CD14-positive monocyte (primary cell): ENCODE results near the gene TMEM225. TPM values are rescaled to one million over a fixed set of nuclear protein-coding genes. Genes with fewer than 3 reads are reported as not detected.
"Not testable (repeated sequence)": the region's sequence is repeated elsewhere in the genome, so short reads cannot be mapped to it uniquely, and the experiment has no call there.

Experiments used
- DNase-seq, 3 donors: peaks; one replicate each; pipeline ENCODE4 v3.0.0-alpha.2; 2011 to 2022
- H2AFZ ChIP-seq: 2 replicates; pipeline ENCODE4 v1.6.0; 2012; ENCODE audit warnings: mild to moderate bottlenecking, low read depth, low read length, inconsistent platforms; ENCODE audit not compliant: insufficient read depth, poor library complexity, severe bottlenecking
- H3K27ac ChIP-seq, 2 donors: 1 replicate in 1 of 2; 2 replicates in 1 of 2; pipeline ENCODE4 v1.5.1; 2012 to 2013; ENCODE audit warnings: low read length in 2 of 2, control low read depth in 1 of 2, inconsistent platforms in 1 of 2, low read depth in 1 of 2, mild to moderate bottlenecking in 1 of 2
- H3K27me3 ChIP-seq, 2 donors: one replicate each; pipeline versions ENCODE4 v1.6.0 to v1.6.1; 2011 to 2013; ENCODE audit warnings: low read length in 2 of 2; ENCODE audit not compliant: control insufficient read depth in 2 of 2, insufficient read depth in 2 of 2
- H3K36me3 ChIP-seq, 2 donors: replicated peaks in 1 of 2; 1 replicate in 1 of 2; 2 replicates in 1 of 2; pipeline versions ENCODE4 v1.5.1 to v1.6.1; 2012 to 2013; ENCODE audit warnings: low read length in 2 of 2, control low read depth in 1 of 2, inconsistent platforms in 1 of 2, mild to moderate bottlenecking in 1 of 2; ENCODE audit not compliant: insufficient read depth in 2 of 2, control insufficient read depth in 1 of 2
- H3K4me1 ChIP-seq, 2 donors: 1 replicate in 1 of 2; 2 replicates in 1 of 2; pipeline versions ENCODE4 v1.5.1 to v1.6.1; 2012 to 2013; ENCODE audit warnings: low read length in 2 of 2, control low read depth in 1 of 2, inconsistent platforms in 1 of 2, mild to moderate bottlenecking in 1 of 2, moderate library complexity in 1 of 2; ENCODE audit not compliant: insufficient read depth in 2 of 2, control insufficient read depth in 1 of 2
- H3K4me2 ChIP-seq: replicated peaks from 2 replicates; pipeline ENCODE3; 2012; ENCODE audit warnings: low read length, moderate library complexity, mild to moderate bottlenecking; ENCODE audit not compliant: poor library complexity, severe bottlenecking; ENCODE audit errors: extremely low read depth
- H3K4me3 ChIP-seq, 3 experiments: fragments of 200-600 bp in 1 of 3; sonication (generic) in 1 of 3; replicated peaks in 1 of 3; 1 replicate in 2 of 3; 2 replicates in 1 of 3; pipeline ENCODE4 v1.5.1; 2011 to 2013; ENCODE audit warnings: low read length in 3 of 3, mild to moderate bottlenecking in 3 of 3, control low read depth in 2 of 3, low read depth in 2 of 3, inconsistent platforms in 1 of 3, moderate library complexity in 1 of 3
- H3K79me2 ChIP-seq: 2 replicates; pipeline ENCODE4 v1.6.0; 2012; ENCODE audit warnings: mild to moderate bottlenecking, control low read depth, inconsistent platforms, low read length, moderate library complexity; ENCODE audit not compliant: insufficient read depth
- H3K9ac ChIP-seq: 2 replicates; pipeline ENCODE4 v1.6.0; 2017; ENCODE audit warnings: low read length, mild to moderate bottlenecking; ENCODE audit not compliant: insufficient read depth, poor library complexity, severe bottlenecking
- H3K9me3 ChIP-seq, 2 donors: replicated peaks in 1 of 2; 1 replicate in 1 of 2; 2 replicates in 1 of 2; pipeline versions ENCODE4 v1.5.1 to v1.6.1; 2012 to 2013; ENCODE audit warnings: low read length in 2 of 2, control low read depth in 1 of 2; ENCODE audit not compliant: control insufficient read depth in 1 of 2, insufficient read depth in 1 of 2
- H4K20me1 ChIP-seq: 2 replicates; pipeline ENCODE4 v1.6.0; 2012; ENCODE audit warnings: mild to moderate bottlenecking, low read length, control low read depth, moderate library complexity; ENCODE audit not compliant: insufficient read depth
- H3K27ac Mint-ChIP-seq, 7 donors: one replicate each; pipeline ENCODE4 v1.8.0; 2020; ENCODE audit warnings: mild to moderate bottlenecking in 7 of 7, mixed read lengths in 7 of 7, moderate library complexity in 6 of 7, inconsistent platforms in 2 of 7
- H3K27me3 Mint-ChIP-seq, 3 donors: one replicate each; pipeline ENCODE4 v1.8.0; 2021 to 2022; ENCODE audit warnings: low read depth in 3 of 3, mild to moderate bottlenecking in 3 of 3, mixed read lengths in 3 of 3, moderate library complexity in 3 of 3, inconsistent platforms in 1 of 3
- H3K36me3 Mint-ChIP-seq, 2 donors: one replicate each; pipeline ENCODE4 v1.8.0; 2020; ENCODE audit warnings: mixed read lengths in 2 of 2, inconsistent platforms in 1 of 2, mild to moderate bottlenecking in 1 of 2
- H3K4me1 Mint-ChIP-seq: one replicate; pipeline ENCODE4 v1.8.0; 2020; ENCODE audit warnings: mild to moderate bottlenecking, mixed read lengths
- H3K4me3 Mint-ChIP-seq, 2 donors: one replicate each; pipeline ENCODE4 v1.8.0; 2020; ENCODE audit warnings: mild to moderate bottlenecking in 2 of 2, mixed read lengths in 2 of 2, moderate library complexity in 1 of 2
- H3K9me3 Mint-ChIP-seq, 7 donors: one replicate each; pipeline ENCODE4 v1.8.0; 2020 to 2022; ENCODE audit warnings: mixed read lengths in 7 of 7, mild to moderate bottlenecking in 6 of 7, moderate library complexity in 6 of 7, inconsistent platforms in 2 of 7
- WGBS: methylation state at CpG from one replicate; pipeline ENCODE4 v1.1.5; 2013; ENCODE audit warnings: missing lambda C conversion rate; ENCODE audit not compliant: insufficient coverage; 5-methylcytosine and 5-hydroxymethylcytosine counted together
- intact Hi-C, 2 donors: fragments of 100-400 bp; cut with micrococcal nuclease; formaldehyde crosslinking; loops; one replicate each; pipeline versions ENCODE4 v1.15.0 to v1.15.1; 2023
- polyA plus RNA-seq, 3 donors: library from polyadenylated mRNA; depleted of rRNA in 1 of 3; unstranded in 2 of 3; stranded (reverse) in 1 of 3; fragments of 300-500 nt in 2 of 3; fragments of >200 nt in 1 of 3; fragmentation: Illumina TruSeq in 2 of 3; gene quantifications; 1 replicate in 2 of 3; 2 replicates in 1 of 3; pipeline ENCODE4 v1.2.3, GENCODE V29; 2012 to 2021
- TF ChIP-seq, protein P1 (sequence below): fragments of 200-600 bp; IDR thresholded peaks from one replicate; pipeline ENCODE4 v1.8.0; 2022; ENCODE audit warnings: antibody characterized with exemption, mild to moderate bottlenecking

TMEM225 gene
- polyA plus RNA-seq, 3 donors = not detected

DNA sequence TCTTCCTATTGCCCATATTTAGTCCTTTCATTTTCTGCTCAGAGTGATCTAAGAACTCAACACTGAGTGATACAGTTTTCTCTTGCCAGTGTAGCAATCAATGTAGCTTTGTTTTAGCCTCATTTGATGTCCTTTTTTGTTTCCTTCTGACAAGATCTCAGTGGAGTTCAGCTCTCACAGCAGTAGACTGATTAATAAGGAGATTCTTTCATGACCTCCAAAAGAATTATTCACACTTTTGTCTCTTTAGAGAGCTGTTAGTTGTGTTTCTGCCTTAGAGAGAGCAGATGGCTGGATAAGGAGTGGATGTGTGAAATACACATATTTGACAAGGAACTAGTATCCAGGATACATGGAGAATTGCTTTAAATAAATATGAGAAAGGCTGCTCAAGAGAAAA, 6.6 kb upstream of the TMEM225 start:
- Mint-ChIP-seq H3K4me1 (no peaks in the 10 kb centered on the region), H3K9me3 (peaks cover 0 to 2% (median 0%) of the 10 kb centered on the region in 7 donors), H3K36me3 (no peaks in the 10 kb centered on the region), H3K27ac (no peak overlapping the region), H3K4me3 (no peak overlapping the region), H3K27me3 (peaks cover 0 to 3% (median 0%) of the 10 kb centered on the region in 3 donors)
- no peak for DNase-seq
- intact Hi-C loops = no loop called here
- no peaks in the 10 kb centered on the region for H3K4me1 ChIP-seq
- H3K9me3 ChIP-seq = no peaks in the 10 kb centered on the region
- no peaks in the 10 kb centered on the region for H3K79me2 ChIP-seq
- no peak overlapping the region for H2AFZ ChIP-seq
- TF ChIP-seq, protein P1, sequence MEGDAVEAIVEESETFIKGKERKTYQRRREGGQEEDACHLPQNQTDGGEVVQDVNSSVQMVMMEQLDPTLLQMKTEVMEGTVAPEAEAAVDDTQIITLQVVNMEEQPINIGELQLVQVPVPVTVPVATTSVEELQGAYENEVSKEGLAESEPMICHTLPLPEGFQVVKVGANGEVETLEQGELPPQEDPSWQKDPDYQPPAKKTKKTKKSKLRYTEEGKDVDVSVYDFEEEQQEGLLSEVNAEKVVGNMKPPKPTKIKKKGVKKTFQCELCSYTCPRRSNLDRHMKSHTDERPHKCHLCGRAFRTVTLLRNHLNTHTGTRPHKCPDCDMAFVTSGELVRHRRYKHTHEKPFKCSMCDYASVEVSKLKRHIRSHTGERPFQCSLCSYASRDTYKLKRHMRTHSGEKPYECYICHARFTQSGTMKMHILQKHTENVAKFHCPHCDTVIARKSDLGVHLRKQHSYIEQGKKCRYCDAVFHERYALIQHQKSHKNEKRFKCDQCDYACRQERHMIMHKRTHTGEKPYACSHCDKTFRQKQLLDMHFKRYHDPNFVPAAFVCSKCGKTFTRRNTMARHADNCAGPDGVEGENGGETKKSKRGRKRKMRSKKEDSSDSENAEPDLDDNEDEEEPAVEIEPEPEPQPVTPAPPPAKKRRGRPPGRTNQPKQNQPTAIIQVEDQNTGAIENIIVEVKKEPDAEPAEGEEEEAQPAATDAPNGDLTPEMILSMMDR = no peak
- no peak overlapping the region for H3K9ac ChIP-seq
- H3K4me3 ChIP-seq = no peak overlapping the region
- H3K4me2 ChIP-seq = no peak overlapping the region
- H3K27ac ChIP-seq = no peak overlapping the region
- H4K20me1 ChIP-seq = no peaks in the 10 kb centered on the region
- no peaks in the 10 kb centered on the region for H3K36me3 ChIP-seq
- no peaks in the 10 kb centered on the region for H3K27me3 ChIP-seq

DNA sequence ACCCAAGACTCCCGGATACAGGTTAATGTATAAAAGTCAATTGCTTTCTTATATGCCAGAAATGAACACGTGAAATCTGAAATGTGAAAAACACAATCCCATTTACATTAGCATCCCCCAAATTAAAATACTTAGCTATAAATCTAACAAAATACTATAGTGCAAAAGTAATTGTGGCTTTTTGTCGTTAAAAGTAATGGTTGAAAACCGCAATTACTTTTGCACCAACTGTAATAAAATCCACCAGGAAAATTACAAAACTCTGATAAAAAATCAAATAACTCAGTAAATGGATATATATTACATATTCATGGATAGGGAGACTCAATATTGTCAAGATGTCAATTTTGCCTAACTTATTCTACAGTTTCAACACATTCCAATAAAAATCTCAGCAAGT, 4.6 kb downstream of the TMEM225 start:
- Histone ChIP-seq H3K4me2 (no peak overlapping the region), H3K4me1 (no peaks in the 10 kb centered on the region), H3K9me3 (no peaks in the 10 kb centered on the region), H3K4me3 (no peak overlapping the region), H4K20me1 (no peaks in the 10 kb centered on the region), H3K9ac (no peak overlapping the region), H3K79me2 (no peaks in the 10 kb centered on the region), H2AFZ (no peak overlapping the region), H3K27me3 (no peaks in the 10 kb centered on the region), H3K27ac (no peak overlapping the region), H3K36me3 (no peaks in the 10 kb centered on the region)
- Mint-ChIP-seq H3K27me3 (peaks cover 0 to 2% (median 0%) of the 10 kb centered on the region in 3 donors), H3K36me3 (no peaks in the 10 kb centered on the region), H3K27ac (no peak overlapping the region), H3K9me3 (peaks cover 0 to 8% (median 3%) of the 10 kb centered on the region in 7 donors), H3K4me3 (no peak overlapping the region), H3K4me1 (no peaks in the 10 kb centered on the region)
- DNase-seq = no peak
- TF ChIP-seq, protein P1 = no peak
- WGBS = no CpG with 5 or more reads among the region's 4 CpGs
- intact Hi-C loops = no loop called here

DNA sequence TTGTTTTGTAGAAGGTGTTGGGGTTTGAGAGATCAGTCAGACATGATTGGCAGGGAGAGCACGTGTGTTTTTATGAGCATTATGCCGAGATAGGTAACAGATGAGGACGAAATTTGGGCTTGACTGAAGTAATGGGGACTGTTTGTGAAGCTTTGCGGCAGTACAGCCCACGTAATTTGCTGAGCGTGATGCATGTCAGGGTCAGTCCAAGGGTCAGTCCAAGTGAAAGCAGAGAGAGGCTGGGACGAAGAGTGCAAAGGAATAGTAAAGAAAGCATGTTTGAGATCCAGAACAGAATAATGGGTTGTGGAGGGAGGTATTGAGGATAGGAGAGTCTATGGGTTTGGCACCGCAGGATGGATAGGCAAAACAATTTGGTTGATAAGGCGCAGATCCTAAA, 17.7 kb downstream of the TMEM225 start:
- H3K9me3 Mint-ChIP-seq, H3K4me3 ChIP-seq, H3K4me1 Mint-ChIP-seq, H3K27ac Mint-ChIP-seq, H3K79me2 ChIP-seq, H3K36me3 ChIP-seq, H3K9me3 ChIP-seq, H3K36me3 Mint-ChIP-seq, H3K9ac ChIP-seq, intact Hi-C loops, DNase-seq, H3K4me1 ChIP-seq, H3K27ac ChIP-seq, H3K4me2 ChIP-seq, H3K27me3 ChIP-seq, H3K27me3 Mint-ChIP-seq, H4K20me1 ChIP-seq, H2AFZ ChIP-seq, H3K4me3 Mint-ChIP-seq: not testable (repeated sequence)
- WGBS = 85% methylated on average over 9 of the region's 9 CpGs

DNA sequence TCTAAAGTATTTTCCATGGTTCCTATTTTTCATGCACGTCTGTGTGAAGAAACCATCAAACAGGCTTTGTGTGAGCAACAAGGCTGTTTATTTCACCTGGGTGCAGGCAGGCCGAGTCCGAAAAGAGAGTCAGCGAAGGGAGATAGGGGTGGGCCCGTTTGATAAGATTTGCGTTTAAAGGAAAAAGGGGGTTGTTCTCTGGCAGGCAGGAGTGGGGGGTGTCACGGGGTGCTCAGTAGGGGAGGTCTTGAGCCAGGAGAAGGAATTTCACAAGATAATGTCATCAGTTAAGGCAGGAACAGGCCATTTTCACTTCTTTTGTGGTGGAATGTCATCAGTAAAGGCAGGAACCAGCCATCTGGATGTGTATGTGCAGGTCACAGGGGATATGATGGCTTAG, 20.2 kb downstream of the TMEM225 start:
- H3K36me3 Mint-ChIP-seq, H3K4me1 Mint-ChIP-seq, intact Hi-C loops, H3K36me3 ChIP-seq, H3K4me3 ChIP-seq, H3K4me2 ChIP-seq, H2AFZ ChIP-seq, H3K27ac Mint-ChIP-seq, H3K27me3 ChIP-seq, H3K9ac ChIP-seq, H3K27me3 Mint-ChIP-seq, H4K20me1 ChIP-seq, H3K79me2 ChIP-seq, DNase-seq, H3K27ac ChIP-seq, H3K9me3 Mint-ChIP-seq, H3K4me3 Mint-ChIP-seq, H3K9me3 ChIP-seq, H3K4me1 ChIP-seq: not testable (repeated sequence)
- 72% methylated on average over 5 of the region's 7 CpGs for WGBS
